ENCODE results near the gene WLS. TPM values are rescaled to one million over a fixed set of nuclear protein-coding genes. Genes with fewer than 3 reads are reported as not detected.

Gene WLS
- polyA plus RNA-seq, 3 donors from 2014 or later, result not detected

- peaks cover 0 to 6% (median 0%) of the 10 kb centered on the region in 3 donors for H3K27me3 Mint-ChIP-seq (ENCODE audit: low read depth in 3 of 3)
- no peak overlapping the region for H3K4me3 Mint-ChIP-seq
- DNase-seq, result no peak
- H3K27ac Mint-ChIP-seq, result no peak overlapping the region
- no peaks in the 10 kb centered on the region for H3K4me1 Mint-ChIP-seq
- H3K9me3 Mint-ChIP-seq, result peaks cover 0 to 6% (median under 1%) of the 10 kb centered on the region in 6 donors
- no peaks in the 10 kb centered on the region for H3K36me3 Mint-ChIP-seq
Measured at GRCh38 chr1:68220420-68220819, 11.9 kb downstream of the WLS start.

- no peaks in the 10 kb centered on the region for H3K4me1 Mint-ChIP-seq
Measured at GRCh38 chr1:68218490-68218889, 13.8 kb downstream of the WLS start.

DNA sequence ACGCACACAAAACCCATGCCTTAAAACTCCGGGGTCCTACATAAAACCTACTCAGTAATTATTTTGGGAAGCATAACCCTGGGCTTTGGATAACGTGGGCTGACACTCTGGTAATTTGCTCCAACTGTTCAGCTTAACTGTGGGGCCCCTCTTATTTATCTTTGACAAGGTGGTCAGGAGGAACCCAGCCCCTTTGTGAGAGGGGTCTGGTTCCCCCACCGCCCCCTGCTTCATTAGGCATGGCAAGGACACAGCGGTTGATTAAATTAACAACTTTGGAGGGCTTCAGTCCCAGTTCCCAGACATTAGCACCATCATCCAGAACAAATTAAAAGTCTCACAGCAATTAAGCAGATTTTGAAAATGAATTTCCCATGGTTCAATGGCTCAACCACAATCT is 14.7 kb downstream of the WLS start:
- Mint-ChIP-seq H3K27ac (no peak overlapping the region), H3K27me3 (ENCODE audit: low read depth in 3 of 3) (peaks cover 0 to 3% (median 0%) of the 10 kb centered on the region in 3 donors), H3K9me3 (no peaks in the 10 kb centered on the region), H3K4me3 (no peak overlapping the region), H3K36me3 (no peaks in the 10 kb centered on the region), H3K4me1 (no peaks in the 10 kb centered on the region)
- no peak for DNase-seq

More at GRCh38 chr1:68218490-68218889, 13.8 kb downstream of the WLS start:
- no peak overlapping the region for H3K27ac Mint-ChIP-seq
- no peak overlapping the region for H3K4me3 Mint-ChIP-seq
- no peak for DNase-seq
- H3K36me3 Mint-ChIP-seq, result no peaks in the 10 kb centered on the region
- H3K27me3 Mint-ChIP-seq (ENCODE audit: low read depth in 3 of 3), result peaks cover 0 to 3% (median 0%) of the 10 kb centered on the region in 3 donors
- peaks cover 0 to 5% (median 0%) of the 10 kb centered on the region in 6 donors for H3K9me3 Mint-ChIP-seq

DNA sequence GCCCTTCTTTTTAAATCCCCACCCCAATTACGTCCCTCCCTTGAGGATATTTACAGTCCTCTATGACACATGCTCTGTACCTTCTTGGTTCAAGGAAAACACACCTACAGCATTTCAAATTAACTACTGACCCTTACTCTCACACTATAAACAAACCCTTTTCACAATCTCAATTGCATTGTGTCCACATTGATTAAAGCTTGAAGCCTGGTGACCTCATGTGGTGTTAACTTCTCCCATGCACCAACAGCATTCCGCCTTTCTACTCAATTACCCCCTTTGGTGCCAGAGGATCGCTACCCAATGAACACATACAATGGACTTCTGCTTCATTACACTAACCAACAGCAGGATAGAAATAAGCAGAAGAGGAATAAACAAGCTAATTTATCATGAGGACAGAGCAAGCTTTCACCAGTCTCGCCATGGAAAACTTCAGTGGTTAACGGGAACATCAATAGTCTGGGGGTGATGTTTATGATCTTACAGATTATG is 15.2 kb downstream of the WLS start:
- no peak overlapping the region for H3K27ac Mint-ChIP-seq
- DNase-seq, result no peak

GRCh38 chr1:68216089-68216772 is 16.1 kb downstream of the WLS start:
- Mint-ChIP-seq H3K27ac (no peak overlapping the region), H3K4me1 (no peaks in the 10 kb centered on the region), H3K36me3 (no peaks in the 10 kb centered on the region), H3K27me3 (ENCODE audit: low read depth in 3 of 3) (peaks cover 0 to 3% (median 0%) of the 10 kb centered on the region in 3 donors), H3K4me3 (no peak overlapping the region), H3K9me3 (peaks cover 0 to 5% (median 0%) of the 10 kb centered on the region in 6 donors)
- no peak for DNase-seq

More for the DNA sequence above, 15.2 kb downstream of the WLS start:
- peaks cover 0 to 3% (median 0%) of the 10 kb centered on the region in 3 donors for H3K27me3 Mint-ChIP-seq (ENCODE audit: low read depth in 3 of 3)
- H3K9me3 Mint-ChIP-seq, result peaks cover 0 to 4% (median 0%) of the 10 kb centered on the region in 6 donors
- no peaks in the 10 kb centered on the region for H3K4me1 Mint-ChIP-seq
- no peak overlapping the region for H3K4me3 Mint-ChIP-seq
- no peaks in the 10 kb centered on the region for H3K36me3 Mint-ChIP-seq

DNA sequence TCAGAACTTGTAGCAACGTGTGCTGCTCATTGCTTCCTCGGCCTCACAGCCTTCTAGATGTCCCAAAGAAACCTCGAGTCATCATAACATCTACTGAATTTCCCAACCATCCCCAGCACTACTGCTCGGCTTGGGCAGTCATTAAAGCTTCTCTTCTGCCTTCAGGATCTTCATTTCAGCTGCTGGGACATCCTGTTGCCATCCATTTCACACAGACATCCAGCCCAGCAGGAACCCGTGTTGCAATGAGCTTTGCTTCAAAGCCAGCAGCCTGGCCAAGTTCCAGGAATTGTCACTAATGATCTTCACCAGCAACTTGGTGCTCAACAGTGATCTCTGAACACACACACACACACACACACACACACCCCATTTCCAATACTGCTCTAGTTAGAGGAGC is 18.5 kb downstream of the WLS start:
- no peak overlapping the region for H3K27ac Mint-ChIP-seq
- H3K4me1 Mint-ChIP-seq, result no peaks in the 10 kb centered on the region
- H3K36me3 Mint-ChIP-seq, result no peaks in the 10 kb centered on the region
- peaks cover 0 to under 1% (median 0%) of the 10 kb centered on the region in 3 donors for H3K27me3 Mint-ChIP-seq (ENCODE audit: low read depth in 3 of 3)
- no peak overlapping the region for H3K4me3 Mint-ChIP-seq
- DNase-seq, result no peak
- peaks cover 0 to 5% (median 0%) of the 10 kb centered on the region in 6 donors for H3K9me3 Mint-ChIP-seq

DNA sequence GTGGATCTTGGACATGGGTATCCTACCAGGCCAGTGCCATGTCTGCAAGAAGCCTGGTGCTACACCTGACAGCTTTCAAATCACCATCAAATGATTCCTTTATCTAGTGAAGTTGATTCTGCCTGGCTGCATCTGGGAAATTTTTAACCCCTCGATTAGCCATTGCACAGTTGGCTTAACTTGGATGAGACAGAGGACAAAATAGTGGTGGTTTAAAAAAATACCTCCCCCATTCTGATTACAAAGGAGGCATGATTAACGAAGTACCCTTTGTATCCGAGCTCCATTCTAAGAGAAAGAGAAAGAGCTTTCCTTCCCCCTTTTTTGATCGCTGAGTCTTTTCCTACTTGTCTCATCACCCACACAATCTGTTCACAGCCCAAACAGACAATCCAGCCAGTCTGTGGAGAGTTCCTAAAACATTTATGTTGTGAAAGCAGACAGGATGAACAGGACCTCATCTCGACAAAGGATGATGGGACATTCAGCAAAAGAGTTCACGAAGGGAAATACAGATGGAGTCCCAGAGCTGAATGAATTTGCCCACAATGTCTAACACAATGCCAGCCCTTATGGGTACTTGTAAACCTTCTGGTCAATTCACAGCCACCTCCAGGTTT is 20.5 kb downstream of the WLS start:
- Mint-ChIP-seq H3K9me3 (peaks cover 0 to 5% (median 1%) of the 10 kb centered on the region in 6 donors), H3K27me3 (ENCODE audit: low read depth in 3 of 3) (peaks cover 0 to 6% (median 0%) of the 10 kb centered on the region in 3 donors), H3K36me3 (no peaks in the 10 kb centered on the region), H3K4me1 (no peaks in the 10 kb centered on the region), H3K4me3 (no peak overlapping the region), H3K27ac (no peak overlapping the region)
- no peak for DNase-seq

GRCh38 chr1:68210829-68211228 is 21.5 kb downstream of the WLS start:
- DNase-seq, result no peak
- H3K9me3 Mint-ChIP-seq, result peaks cover 0 to 5% (median 1%) of the 10 kb centered on the region in 6 donors
- H3K4me3 Mint-ChIP-seq, result no peak overlapping the region
- H3K27me3 Mint-ChIP-seq (ENCODE audit: low read depth in 3 of 3), result peaks cover 0 to 6% (median 0%) of the 10 kb centered on the region in 3 donors
- no peaks in the 10 kb centered on the region for H3K4me1 Mint-ChIP-seq
- no peak overlapping the region for H3K27ac Mint-ChIP-seq
- H3K36me3 Mint-ChIP-seq, result no peaks in the 10 kb centered on the region

DNA sequence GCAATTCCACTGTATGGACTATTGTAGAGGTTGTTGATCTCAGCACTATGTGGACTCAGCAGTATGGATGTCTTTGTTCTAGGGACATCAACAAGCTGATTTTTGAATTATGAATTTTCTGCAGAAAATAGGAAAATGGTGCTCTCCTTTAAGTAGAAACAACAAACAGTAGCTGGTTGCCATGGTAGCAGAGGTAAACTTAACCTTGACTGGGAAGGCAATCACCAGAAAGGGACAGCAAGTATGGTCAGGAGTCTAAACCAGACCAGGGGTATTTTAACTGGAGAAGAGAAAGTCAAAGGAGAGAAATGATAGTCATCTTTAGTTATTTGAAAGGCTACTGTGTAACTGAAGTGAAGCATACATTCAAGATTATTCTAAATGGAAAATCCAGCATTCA is 22.3 kb downstream of the WLS start:
- peaks cover 0 to 5% (median 1%) of the 10 kb centered on the region in 6 donors for H3K9me3 Mint-ChIP-seq
- no peak overlapping the region for H3K4me3 Mint-ChIP-seq
- peaks cover 0 to 6% (median 2%) of the 10 kb centered on the region in 3 donors for H3K27me3 Mint-ChIP-seq (ENCODE audit: low read depth in 3 of 3)
- H3K4me1 Mint-ChIP-seq, result no peaks in the 10 kb centered on the region
- DNase-seq, result no peak
- no peaks in the 10 kb centered on the region for H3K36me3 Mint-ChIP-seq
- H3K27ac Mint-ChIP-seq, result no peak overlapping the region

DNA sequence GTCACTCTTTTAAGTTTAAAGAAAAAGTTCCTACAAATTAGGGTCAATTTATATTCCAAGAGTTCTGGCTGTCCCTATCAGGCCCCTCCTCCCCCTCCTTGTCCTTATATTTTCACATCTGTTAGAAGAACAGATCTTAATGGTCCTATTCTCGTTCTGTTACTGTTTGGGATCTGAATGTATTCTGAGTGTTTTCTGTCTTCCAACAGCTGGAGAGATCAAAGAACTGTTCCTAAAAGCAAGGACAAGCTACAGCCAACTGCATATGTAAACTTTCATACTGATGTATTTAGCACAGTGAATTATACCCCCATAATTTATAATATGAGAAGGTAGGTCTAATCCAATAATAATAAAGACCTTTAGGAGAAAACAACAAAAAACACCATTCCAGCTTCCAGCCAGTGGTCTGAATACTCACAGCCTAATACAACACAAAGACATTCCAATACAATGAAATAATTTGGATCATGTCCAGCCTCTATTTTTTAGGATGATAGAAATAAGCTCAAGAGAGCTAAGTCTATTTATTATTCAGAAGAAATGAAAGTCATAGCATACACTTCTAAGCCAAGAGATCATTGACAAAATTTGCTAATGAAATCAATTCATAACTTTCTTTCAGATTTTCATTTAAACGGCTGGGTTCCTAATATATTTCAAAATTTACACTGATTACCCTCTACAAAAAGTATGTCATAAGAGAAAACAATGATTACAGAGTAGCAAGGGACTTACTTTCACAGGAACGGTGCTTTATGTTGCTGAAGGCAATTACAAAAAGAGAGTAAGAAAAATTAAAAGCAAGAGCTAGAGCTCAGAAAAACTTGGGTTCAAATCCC is 25.3 kb downstream of the WLS start:
- H3K36me3 Mint-ChIP-seq, result no peaks in the 10 kb centered on the region
- no peak overlapping the region for H3K27ac Mint-ChIP-seq
- H3K4me1 Mint-ChIP-seq, result no peaks in the 10 kb centered on the region
- no peak overlapping the region for H3K4me3 Mint-ChIP-seq
- H3K27me3 Mint-ChIP-seq (ENCODE audit: low read depth in 3 of 3), result peaks cover 0 to 6% (median 2%) of the 10 kb centered on the region in 3 donors
- peaks cover 0 to 5% (median 1%) of the 10 kb centered on the region in 6 donors for H3K9me3 Mint-ChIP-seq
- DNase-seq, result no peak

GRCh38 chr1:68205794-68206358 is 26.4 kb downstream of the WLS start:
- H3K27me3 Mint-ChIP-seq (ENCODE audit: low read depth in 3 of 3), result peaks cover 0 to 6% (median 2%) of the 10 kb centered on the region in 3 donors
- no peak for DNase-seq
- no peaks in the 10 kb centered on the region for H3K4me1 Mint-ChIP-seq
- peaks cover 0 to 3% (median 0%) of the 10 kb centered on the region in 6 donors for H3K9me3 Mint-ChIP-seq
- no peak overlapping the region for H3K4me3 Mint-ChIP-seq
- no peaks in the 10 kb centered on the region for H3K36me3 Mint-ChIP-seq
- no peak overlapping the region for H3K27ac Mint-ChIP-seq

- H3K27ac Mint-ChIP-seq, result no peak overlapping the region
- H3K27me3 Mint-ChIP-seq (ENCODE audit: low read depth in 3 of 3), result peaks cover 0 to 6% (median 2%) of the 10 kb centered on the region in 3 donors
Measured at GRCh38 chr1:68204977-68205630, 27.2 kb downstream of the WLS start.

GRCh38 chr1:68202239-68202832 is 30.0 kb downstream of the WLS start:
- H3K27ac Mint-ChIP-seq, result no peak overlapping the region
- peaks cover 0 to 2% (median 2%) of the 10 kb centered on the region in 3 donors for H3K27me3 Mint-ChIP-seq (ENCODE audit: low read depth in 3 of 3)
- no peaks in the 10 kb centered on the region for H3K36me3 Mint-ChIP-seq
- H3K9me3 Mint-ChIP-seq, result peaks cover 0 to 3% (median 0%) of the 10 kb centered on the region in 6 donors
- no peaks in the 10 kb centered on the region for H3K4me1 Mint-ChIP-seq
- H3K4me3 Mint-ChIP-seq, result no peak overlapping the region
- DNase-seq, result no peak

More at GRCh38 chr1:68204977-68205630, 27.2 kb downstream of the WLS start:
- H3K36me3 Mint-ChIP-seq, result no peaks in the 10 kb centered on the region
- H3K4me1 Mint-ChIP-seq, result no peaks in the 10 kb centered on the region
- no peak overlapping the region for H3K4me3 Mint-ChIP-seq
- no peak for DNase-seq
- H3K9me3 Mint-ChIP-seq, result peaks cover 0 to 3% (median 0%) of the 10 kb centered on the region in 6 donors
